D721Med (cell line): ENCODE results near the gene TSHZ1.

Experiments
- DNase-seq: peaks from one replicate; pipeline ENCODE4 v3.0.0; 2011; ENCODE audit warnings: low spot score; ENCODE audit not compliant: insufficient read length
- FAIRE-seq: peaks from 2 replicates; lab custom pipeline; 2011; peaks lifted over from hg19 to GRCh38; lab: Jason Lieb, UNC
- TF ChIP-seq, protein P1 (sequence below): IDR thresholded peaks from 2 replicates; pipeline ENCODE4 v1.5.1; 2012; ENCODE audit warnings: mild to moderate bottlenecking, control low read depth; ENCODE audit not compliant: insufficient read depth; ENCODE audit errors: missing control alignments

TSHZ1 gene

DNA sequence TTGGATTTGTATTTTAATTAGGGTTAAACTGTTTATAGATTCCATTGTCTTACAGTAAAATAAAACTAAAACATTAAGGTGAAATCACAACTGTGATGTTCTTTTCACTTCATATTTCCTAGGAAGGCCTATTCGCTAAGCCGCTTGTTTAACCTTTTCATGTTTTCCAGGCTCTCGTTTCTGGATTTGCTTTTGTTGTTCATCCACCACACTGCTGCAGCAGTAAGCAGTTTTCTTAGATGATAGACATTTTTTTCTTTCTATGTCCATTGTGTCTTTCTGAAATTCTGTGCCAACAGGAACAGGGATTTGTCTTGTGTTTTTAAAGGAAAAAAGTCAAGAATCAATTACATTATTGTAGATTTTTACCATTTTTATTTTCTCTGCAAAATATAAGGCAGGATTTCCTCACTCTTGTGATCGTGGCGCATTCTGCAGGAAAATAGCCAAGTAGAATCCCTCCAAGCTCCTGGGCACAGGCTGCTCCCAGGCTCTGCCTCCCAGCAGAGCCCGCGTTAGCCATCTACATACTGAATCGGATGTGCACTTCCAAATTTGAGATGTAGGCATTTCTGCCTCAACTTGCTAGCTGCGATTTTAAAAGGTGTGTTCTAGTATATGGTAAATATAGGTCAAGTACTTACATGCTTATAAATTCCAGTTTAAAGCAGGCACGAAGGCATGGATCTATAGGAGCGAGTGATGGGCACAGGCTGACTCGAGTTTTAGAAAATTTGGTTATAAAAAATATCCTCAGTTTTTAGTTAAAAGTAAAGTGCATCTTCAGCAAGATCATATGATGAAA lies 10.2 kb downstream of the TSHZ1 start:
- peak; percentile 99 for FAIRE-seq
- TF ChIP-seq, protein P1, sequence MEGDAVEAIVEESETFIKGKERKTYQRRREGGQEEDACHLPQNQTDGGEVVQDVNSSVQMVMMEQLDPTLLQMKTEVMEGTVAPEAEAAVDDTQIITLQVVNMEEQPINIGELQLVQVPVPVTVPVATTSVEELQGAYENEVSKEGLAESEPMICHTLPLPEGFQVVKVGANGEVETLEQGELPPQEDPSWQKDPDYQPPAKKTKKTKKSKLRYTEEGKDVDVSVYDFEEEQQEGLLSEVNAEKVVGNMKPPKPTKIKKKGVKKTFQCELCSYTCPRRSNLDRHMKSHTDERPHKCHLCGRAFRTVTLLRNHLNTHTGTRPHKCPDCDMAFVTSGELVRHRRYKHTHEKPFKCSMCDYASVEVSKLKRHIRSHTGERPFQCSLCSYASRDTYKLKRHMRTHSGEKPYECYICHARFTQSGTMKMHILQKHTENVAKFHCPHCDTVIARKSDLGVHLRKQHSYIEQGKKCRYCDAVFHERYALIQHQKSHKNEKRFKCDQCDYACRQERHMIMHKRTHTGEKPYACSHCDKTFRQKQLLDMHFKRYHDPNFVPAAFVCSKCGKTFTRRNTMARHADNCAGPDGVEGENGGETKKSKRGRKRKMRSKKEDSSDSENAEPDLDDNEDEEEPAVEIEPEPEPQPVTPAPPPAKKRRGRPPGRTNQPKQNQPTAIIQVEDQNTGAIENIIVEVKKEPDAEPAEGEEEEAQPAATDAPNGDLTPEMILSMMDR: no peak
- no peak for DNase-seq

GRCh38 chr18:75221397-75221796 lies 10.8 kb downstream of the TSHZ1 start:
- TF ChIP-seq, protein P1: no peak
- DNase-seq: no peak
- FAIRE-seq: no peak

- TF ChIP-seq, protein P1: no peak
- FAIRE-seq: no peak
- no peak for DNase-seq
Observed at GRCh38 chr18:75221897-75222296, 11.3 kb downstream of the TSHZ1 start.

DNA sequence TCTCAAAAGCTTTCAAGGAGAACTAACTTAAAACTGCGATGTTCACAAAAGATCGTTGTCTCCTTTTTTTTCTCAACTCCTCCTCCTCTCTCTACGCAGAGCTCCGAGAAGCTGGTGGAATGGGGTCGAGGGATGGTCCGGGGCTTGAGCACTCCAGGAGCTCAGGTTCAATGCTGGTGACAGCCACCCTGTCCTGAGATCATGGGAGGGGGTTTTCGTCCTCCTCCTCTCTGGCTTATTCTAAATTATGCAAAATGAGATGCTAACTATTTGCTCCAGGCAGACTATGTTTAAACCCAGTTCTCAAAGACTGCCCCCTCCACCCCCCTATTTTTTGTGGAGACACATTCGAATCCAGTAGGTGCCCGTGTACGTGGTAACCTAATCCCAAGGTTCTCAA lies 11.8 kb downstream of the TSHZ1 start:
- TF ChIP-seq, protein P1: no peak
- no peak for FAIRE-seq

DNA sequence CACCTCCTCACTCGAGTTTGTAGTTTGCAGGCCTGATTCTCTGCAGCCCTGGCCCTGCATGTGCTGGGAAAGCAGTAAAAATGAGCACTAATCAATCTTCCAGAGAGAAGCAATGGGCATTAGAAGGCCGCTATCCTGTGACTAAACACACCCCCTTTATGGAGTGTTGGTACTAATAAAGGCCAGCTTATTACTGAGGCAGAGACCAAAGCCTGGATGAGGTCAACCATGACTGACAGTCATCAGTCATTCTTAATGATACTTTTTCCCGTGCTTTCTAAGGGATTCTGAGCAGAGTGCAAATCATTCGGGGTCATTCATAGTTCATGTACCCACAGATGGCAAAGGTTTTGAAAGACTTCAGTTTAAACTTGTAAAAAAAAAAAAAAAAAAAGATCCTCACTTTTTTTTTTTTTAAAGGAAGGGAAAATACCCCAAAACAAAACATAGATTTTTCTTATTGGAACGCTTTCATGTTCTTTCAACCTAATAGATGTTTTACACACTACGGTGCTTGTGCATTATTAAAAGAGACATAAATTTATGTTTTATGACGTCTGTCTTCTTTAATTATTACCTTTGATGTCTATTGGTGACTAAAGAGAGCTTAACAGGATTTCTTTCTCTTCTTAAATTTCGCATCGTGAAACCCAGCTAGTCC lies 13.2 kb downstream of the TSHZ1 start:
- FAIRE-seq (no peak), DNase-seq (no peak)

More for the DNA sequence above, 11.8 kb downstream of the TSHZ1 start:
- no peak for DNase-seq

GRCh38 chr18:75226286-75226955 lies 15.8 kb downstream of the TSHZ1 start:
- no peak for DNase-seq
- FAIRE-seq: no peak
- TF ChIP-seq, protein P1: no peak

More for the DNA sequence above, 13.2 kb downstream of the TSHZ1 start:
- TF ChIP-seq, protein P1: no peak

- TF ChIP-seq, protein P1: no peak
- FAIRE-seq (no peak), DNase-seq (no peak)
Observed at GRCh38 chr18:75226956-75227316, 16.3 kb downstream of the TSHZ1 start.
